ENCODE data around the gene RNF212B. TPM values are rescaled to one million over a fixed set of nuclear protein-coding genes. Genes with fewer than 3 reads are reported as not detected.

The RNF212B gene
- total and polyA plus RNA-seq, 2 of the 13 experiments (the other 11 are each of a cell fraction or from before 2014, with no cell fraction given): 0.05 TPM; not detected in 1

GRCh38 chr14:23237772-23238594, at the start of gene RNF212B (continued):
- TF ChIP-seq BCLAF1 (IDR thresholded peaks at IDR 0.05) (no peak), ZNF710 (CRISPR knock-in tag; IDR thresholded peaks at IDR 0.05; ENCODE audit: borderline replicate concordance) (no peak), BRD4 (CRISPR knock-in tag; IDR thresholded peaks at IDR 0.05) (no peak), MTF2 (CRISPR knock-in tag; IDR thresholded peaks at IDR 0.05; ENCODE audit: borderline replicate concordance) (no peak), ZBTB2 (CRISPR knock-in tag; IDR thresholded peaks at IDR 0.05; ENCODE audit: low read depth) (no peak), ZBTB25 (CRISPR knock-in tag; IDR thresholded peaks at IDR 0.05) (no peak), DPF2 (CRISPR knock-in tag; IDR thresholded peaks at IDR 0.05; ENCODE audit: borderline replicate concordance, low read depth) (0 out of 2 replicates have a peak, but pooled peaks have one; percentile 27), NCOA2 (CRISPR knock-in tag; IDR thresholded peaks at IDR 0.05) (no peak), SNAPC4 (CRISPR knock-in tag; IDR thresholded peaks at IDR 0.05) (0 out of 2 replicates have a peak, but pooled peaks have one; percentile 43), GRHL1 (CRISPR knock-in tag; conservative IDR thresholded peaks at IDR 0.05) (no peak), ZNF670 (CRISPR knock-in tag; IDR thresholded peaks at IDR 0.05; ENCODE audit: borderline replicate concordance) (no peak)

Data from HepG2 (cell line).